Mucosa of descending colon (tissue), 3 donors: ENCODE measurements around the gene NKX6-1. TPM values are rescaled to one million over a fixed set of nuclear protein-coding genes. Genes with fewer than 3 reads are reported as not detected.
A peak's percentile ranks its signal among the peaks of the same experiment; 100 is the strongest.

ENCODE experiments used
- ATAC-seq: fragments of 200-7000 bp; cut with Tn5 transposase; one replicate; pipeline ENCODE4 v1.9.1; 2020; ENCODE audit warnings: mild to moderate bottlenecking, moderate library complexity
- DNase-seq, 3 donors: peaks; one replicate each; pipeline ENCODE4 v3.0.0-alpha.2; 2020
- H3K36me3 ChIP-seq: fragments of 200-600 bp; one replicate; pipeline ENCODE4 v1.8.0; 2021; ENCODE audit warnings: low read depth, mild to moderate bottlenecking
- H3K4me1 ChIP-seq: fragments of 200-600 bp; one replicate; pipeline ENCODE4 v1.8.0; 2021; ENCODE audit warnings: low read depth, mild to moderate bottlenecking
- H3K4me3 ChIP-seq: fragments of 200-600 bp; one replicate; pipeline ENCODE4 v1.8.0; 2021; ENCODE audit warnings: mild to moderate bottlenecking
- H3K9me3 ChIP-seq: fragments of 200-600 bp; one replicate; pipeline ENCODE4 v1.8.0; 2021; ENCODE audit warnings: mild to moderate bottlenecking
- intact Hi-C, 2 donors: fragments of 100-400 bp; cut with DNase I in 1 of 2; cut with micrococcal nuclease in 1 of 2; formaldehyde crosslinking; loops; one replicate each; pipeline versions ENCODE4 v1.11.0 to v1.11.1; 2022; cut with DNase I, micrococcal nuclease
- total RNA-seq, 3 donors: library from RNA; stranded (reverse); fragmentation: NEBNext Ultra II Directional in 2 of 3; extraction: Animal tissue kit (Norgen Biotek cat#: 25700) in 2 of 3; gene quantifications; one replicate each; pipeline versions ENCODE4 v1.2.1 to v1.2.4, GENCODE V29; 2021 to 2023
- TF ChIP-seq, protein P1 (sequence below): fragments of 200-600 bp; IDR thresholded peaks from one replicate; pipeline ENCODE4 v1.8.0; 2022; ENCODE audit warnings: antibody characterized with exemption, mild to moderate bottlenecking
- donor health status: DM: no; HTN: no; CAD: no; lungs with moderate emphysema.
- donor health status: DM: no; HTN: no; CAD: no.
- donor health status: DM: no; HTN: yes; CAD: no.

The NKX6-1 gene
- total RNA-seq, 3 donors from 2014 or later: not detected

DNA sequence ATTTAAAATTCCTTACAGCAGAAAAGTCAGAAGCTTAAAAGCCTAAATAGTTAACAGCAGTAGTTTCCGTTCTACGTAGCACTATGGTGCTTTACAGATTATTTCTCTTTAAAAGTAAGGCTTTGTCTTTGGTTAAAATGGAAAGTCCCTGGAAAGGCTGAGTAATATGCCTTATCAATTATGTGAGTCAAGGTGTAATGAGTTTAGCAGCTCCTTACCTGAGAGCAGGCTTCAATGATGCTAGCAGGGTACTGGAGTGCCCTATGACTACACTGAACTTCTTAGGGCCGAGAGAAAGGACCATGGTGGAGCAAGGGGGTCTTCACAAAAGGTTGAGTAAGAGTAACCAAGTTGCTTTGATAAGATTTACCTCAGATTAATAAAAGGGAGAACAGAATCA, 12.6 kb upstream of the NKX6-1 start:
- TF ChIP-seq, protein P1, sequence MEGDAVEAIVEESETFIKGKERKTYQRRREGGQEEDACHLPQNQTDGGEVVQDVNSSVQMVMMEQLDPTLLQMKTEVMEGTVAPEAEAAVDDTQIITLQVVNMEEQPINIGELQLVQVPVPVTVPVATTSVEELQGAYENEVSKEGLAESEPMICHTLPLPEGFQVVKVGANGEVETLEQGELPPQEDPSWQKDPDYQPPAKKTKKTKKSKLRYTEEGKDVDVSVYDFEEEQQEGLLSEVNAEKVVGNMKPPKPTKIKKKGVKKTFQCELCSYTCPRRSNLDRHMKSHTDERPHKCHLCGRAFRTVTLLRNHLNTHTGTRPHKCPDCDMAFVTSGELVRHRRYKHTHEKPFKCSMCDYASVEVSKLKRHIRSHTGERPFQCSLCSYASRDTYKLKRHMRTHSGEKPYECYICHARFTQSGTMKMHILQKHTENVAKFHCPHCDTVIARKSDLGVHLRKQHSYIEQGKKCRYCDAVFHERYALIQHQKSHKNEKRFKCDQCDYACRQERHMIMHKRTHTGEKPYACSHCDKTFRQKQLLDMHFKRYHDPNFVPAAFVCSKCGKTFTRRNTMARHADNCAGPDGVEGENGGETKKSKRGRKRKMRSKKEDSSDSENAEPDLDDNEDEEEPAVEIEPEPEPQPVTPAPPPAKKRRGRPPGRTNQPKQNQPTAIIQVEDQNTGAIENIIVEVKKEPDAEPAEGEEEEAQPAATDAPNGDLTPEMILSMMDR: no peak

DNA sequence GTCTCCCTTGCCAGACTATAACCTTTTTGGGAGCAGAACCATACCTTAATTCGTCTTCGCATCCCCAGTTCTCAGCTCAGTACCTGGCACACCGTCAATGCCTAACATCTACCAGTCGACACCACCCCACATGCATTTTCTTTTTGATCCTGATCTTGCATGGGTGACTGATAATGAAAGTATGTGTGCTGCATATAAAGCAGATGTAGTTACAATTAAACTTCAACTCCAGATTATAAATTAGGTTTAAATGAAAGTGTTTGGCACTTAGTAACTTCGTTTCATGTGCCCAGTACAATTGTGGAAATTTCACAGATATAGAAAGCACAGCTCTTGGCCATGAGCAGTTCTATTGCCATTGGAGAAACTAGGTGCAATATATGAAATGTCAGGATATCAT, 8.8 kb upstream of the NKX6-1 start:
- intact Hi-C loops: no loop called here
- TF ChIP-seq, protein P1: no peak
- Histone ChIP-seq H3K4me1 (peaks cover 2% of the 10 kb centered on the region), H3K9me3 (no peaks in the 10 kb centered on the region), H3K4me3 (no peak overlapping the region), H3K36me3 (no peaks in the 10 kb centered on the region)
- ATAC-seq: no peak
- no peak for DNase-seq

More for the DNA sequence above, 12.6 kb upstream of the NKX6-1 start:
- ATAC-seq: no peak
- intact Hi-C loops: no loop called here
- H3K9me3 ChIP-seq: no peaks in the 10 kb centered on the region
- no peaks in the 10 kb centered on the region for H3K4me1 ChIP-seq
- DNase-seq: no peak
- no peaks in the 10 kb centered on the region for H3K36me3 ChIP-seq
- H3K4me3 ChIP-seq: no peak overlapping the region

DNA sequence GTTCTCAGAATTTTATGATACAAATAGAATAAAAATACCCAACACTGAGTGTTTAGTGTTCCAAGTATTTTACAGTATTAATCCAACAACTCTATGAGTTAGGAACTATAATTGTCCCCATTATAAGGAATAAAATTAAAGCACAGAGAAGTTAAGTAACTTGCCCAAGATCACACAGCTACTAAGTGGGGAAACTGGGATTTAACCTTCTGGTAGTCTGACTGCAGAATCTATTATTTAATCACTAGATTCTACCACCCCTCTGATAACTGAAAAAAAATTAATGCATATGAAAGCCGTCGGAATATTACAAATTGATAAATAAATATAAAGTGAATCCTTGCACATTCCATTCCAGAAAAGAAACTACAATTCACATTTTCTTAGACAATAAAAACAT, 5.7 kb upstream of the NKX6-1 start:
- H3K36me3 ChIP-seq: no peaks in the 10 kb centered on the region
- H3K4me1 ChIP-seq: peaks cover 7% of the 10 kb centered on the region
- no peak for ATAC-seq
- no peaks in the 10 kb centered on the region for H3K9me3 ChIP-seq
- intact Hi-C loops: no loop called here
- TF ChIP-seq, protein P1: no peak
- DNase-seq: no peak
- H3K4me3 ChIP-seq: no peak overlapping the region

DNA sequence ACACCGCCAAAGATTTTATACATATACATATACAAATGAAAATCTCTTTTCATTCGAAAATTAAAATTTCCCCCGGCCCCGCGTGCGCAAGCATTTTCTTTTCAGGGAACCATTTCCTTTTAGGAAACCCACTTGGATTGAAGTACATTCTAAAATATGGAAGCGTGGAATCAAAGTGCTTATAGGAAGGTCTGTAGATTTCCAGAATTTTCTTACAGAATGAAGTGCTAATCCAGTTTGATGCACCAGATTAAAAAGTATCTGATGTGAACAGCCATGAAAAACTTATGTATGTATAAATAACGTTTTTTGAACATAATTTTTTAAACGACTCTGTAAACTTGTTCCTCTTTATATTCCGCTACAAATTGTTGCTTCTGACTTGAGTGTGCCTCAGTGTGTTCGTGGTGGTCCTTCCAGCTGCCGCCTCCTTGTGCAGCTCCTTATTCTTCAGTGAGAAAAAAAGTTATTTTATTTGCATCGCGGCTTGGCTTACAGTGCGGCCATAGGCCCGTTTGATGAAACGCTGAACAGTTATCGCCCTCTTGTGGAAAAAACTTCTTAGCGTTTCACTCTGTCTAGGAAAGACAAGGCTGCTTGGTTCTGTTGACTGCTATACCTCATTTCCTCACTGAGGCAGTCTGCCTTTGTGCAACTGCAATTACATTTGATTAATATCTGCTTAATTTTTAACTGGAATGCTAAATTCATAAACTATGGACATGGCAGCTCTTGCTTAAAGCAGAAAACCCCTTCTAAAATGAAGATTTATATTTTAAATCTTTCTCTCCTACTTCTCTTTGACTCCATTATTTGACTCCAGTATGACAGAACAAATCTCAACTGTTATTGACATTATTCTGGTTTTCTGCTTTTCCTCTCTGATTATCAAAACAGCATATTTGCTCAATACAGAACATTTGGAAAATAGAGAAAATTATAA, 4.7 kb upstream of the NKX6-1 start:
- intact Hi-C loops: no loop called here
- Histone ChIP-seq H3K4me1 (peaks cover 17% of the 10 kb centered on the region), H3K9me3 (no peaks in the 10 kb centered on the region), H3K36me3 (no peaks in the 10 kb centered on the region), H3K4me3 (no peak overlapping the region)
- TF ChIP-seq, protein P1: no peak
- ATAC-seq (peak; percentile 76), DNase-seq (peak in 1 of 3 donors; percentile 67)

DNA sequence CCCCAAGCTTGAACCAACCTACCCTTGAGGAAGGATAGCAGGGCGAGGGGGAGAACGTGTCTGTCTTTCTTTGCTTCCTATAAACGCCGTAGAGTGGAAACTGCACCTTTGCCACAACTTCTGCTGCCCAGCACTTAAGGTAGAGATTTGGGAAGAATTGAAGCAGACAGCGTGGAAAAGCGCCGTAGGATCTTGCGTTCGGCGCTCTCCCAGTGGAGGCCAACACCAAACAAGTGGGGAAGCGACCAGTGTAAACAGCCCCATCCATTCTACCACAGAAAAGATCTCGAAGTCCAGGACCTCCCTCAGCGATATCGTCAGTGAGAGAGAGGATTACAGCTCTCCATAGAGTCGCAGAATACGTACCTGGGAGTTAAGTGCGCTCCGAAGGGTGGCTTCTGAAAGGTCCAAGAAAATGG, 3.9 kb upstream of the NKX6-1 start:
- intact Hi-C loops: no loop called here
- no peak for ATAC-seq

More for the DNA sequence above, 3.9 kb upstream of the NKX6-1 start:
- no peaks in the 10 kb centered on the region for H3K36me3 ChIP-seq
- H3K9me3 ChIP-seq: no peaks in the 10 kb centered on the region
- no peak overlapping the region for H3K4me3 ChIP-seq
- H3K4me1 ChIP-seq: peaks cover 25% of the 10 kb centered on the region
- no peak for DNase-seq
- TF ChIP-seq, protein P1: no peak
